ENCODE results near the gene C10orf90. TPM values are rescaled to one million over a fixed set of nuclear protein-coding genes. Genes with fewer than 3 reads are reported as not detected.

C10orf90 gene
- total RNA-seq, 3 donors from 2014 or later (not counting 1 experiment from before 2014, with no cell fraction given): not detected

DNA sequence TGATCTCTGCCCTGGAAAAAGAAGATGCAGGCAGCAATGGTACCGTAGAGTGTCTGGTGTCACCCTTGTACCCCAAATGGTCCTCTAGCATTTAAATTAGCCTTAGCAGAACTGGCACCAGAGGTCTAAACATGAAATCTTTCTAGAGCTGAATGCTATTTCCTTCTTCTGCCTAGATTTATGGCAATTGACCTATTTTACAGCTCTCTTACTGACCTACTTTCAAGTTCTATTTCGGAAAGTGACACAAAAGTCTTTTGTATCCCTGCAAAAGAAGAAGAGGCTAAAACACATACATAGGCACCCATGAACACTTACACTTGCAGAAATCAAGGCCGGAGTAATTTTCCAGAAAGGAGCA lies 272.1 kb downstream of the C10orf90 start:
- Histone ChIP-seq H3K36me3 (ENCODE audit: control insufficient read depth, insufficient read depth, low read length) (no peaks in the 10 kb centered on the region), H3K27me3 (ENCODE audit: control insufficient read depth, insufficient read depth, low read length) (no peaks in the 10 kb centered on the region), H3K4me1 (ENCODE audit: control insufficient read depth, insufficient read depth, low read length) (no peaks in the 10 kb centered on the region), H3K9me3 (ENCODE audit: control insufficient read depth, insufficient read depth, low read length) (peaks cover 3% of the 10 kb centered on the region), H3K4me3 (ENCODE audit: low read length) (no peak overlapping the region), H3K27ac (ENCODE audit: low read length) (no peak overlapping the region)
- no peak overlapping the region for H3K4me3 Mint-ChIP-seq
- intact Hi-C loops (cut with micrococcal nuclease): no loop called here
- H3K27ac Mint-ChIP-seq: no peak overlapping the region
- no peaks in the 10 kb centered on the region for H3K4me1 Mint-ChIP-seq
- no peak for ATAC-seq
- no peak for TF ChIP-seq CTCF (IDR thresholded peaks at IDR 0.05)
- no peaks in the 10 kb centered on the region for H3K36me3 Mint-ChIP-seq
- 68% methylated on average over 2 of the region's 3 CpGs for WGBS (ENCODE audit: insufficient coverage)
- H3K9me3 Mint-ChIP-seq: no peaks in the 10 kb centered on the region
- peaks cover 12 to 26% of the 10 kb centered on the region in 2 donors for H3K27me3 Mint-ChIP-seq (ENCODE audit: low read depth in 2 of 2)
- no peak for DNase-seq

DNA sequence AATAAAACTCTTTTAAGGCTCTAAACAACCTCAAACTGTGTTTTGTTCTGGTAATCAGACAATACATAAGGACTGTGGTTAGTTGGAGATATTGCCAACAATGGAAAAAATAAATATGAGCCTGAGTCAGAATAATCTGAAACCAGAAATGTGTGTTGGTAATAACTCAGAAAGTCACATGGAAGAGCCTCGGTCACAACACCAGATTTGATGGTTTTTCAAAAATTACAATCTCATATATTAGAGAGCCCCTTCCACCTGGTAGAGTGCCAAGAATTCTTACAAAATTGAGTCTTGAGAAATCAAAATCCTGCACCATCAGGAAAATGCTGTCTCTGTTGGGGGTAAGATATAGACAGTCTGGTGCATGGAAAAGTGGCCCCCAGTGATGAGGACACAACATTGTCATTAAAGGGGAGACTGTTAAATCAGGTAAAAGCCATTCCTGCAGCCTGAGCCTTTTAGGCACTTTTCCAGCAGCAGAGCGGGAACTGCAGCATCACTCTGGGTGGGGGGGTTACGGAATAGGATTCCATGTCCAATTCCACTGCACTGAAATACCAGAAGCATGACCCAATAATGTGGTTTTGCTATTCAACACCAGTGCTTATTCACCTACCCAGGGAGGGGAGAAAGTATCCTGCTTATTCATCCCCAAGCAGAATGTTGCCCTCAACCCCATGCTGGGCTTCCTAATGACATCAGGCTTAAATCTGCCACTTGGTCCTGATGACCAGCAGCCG lies 272.7 kb downstream of the C10orf90 start:
- Mint-ChIP-seq H3K36me3 (no peaks in the 10 kb centered on the region), H3K4me3 (no peak overlapping the region), H3K9me3 (no peaks in the 10 kb centered on the region), H3K27ac (no peak overlapping the region), H3K4me1 (no peaks in the 10 kb centered on the region), H3K27me3 (ENCODE audit: low read depth in 2 of 2) (peaks cover 12 to 26% of the 10 kb centered on the region in 2 donors)
- WGBS (ENCODE audit: insufficient coverage): 74% methylated on average over 2 of the region's 4 CpGs
- no peak for TF ChIP-seq CTCF (IDR thresholded peaks at IDR 0.05)
- DNase-seq (no peak), ATAC-seq (no peak)
- H3K27ac ChIP-seq (ENCODE audit: low read length): no peak overlapping the region
- no peaks in the 10 kb centered on the region for H3K4me1 ChIP-seq (ENCODE audit: control insufficient read depth, insufficient read depth, low read length)
- peaks cover 3% of the 10 kb centered on the region for H3K9me3 ChIP-seq (ENCODE audit: control insufficient read depth, insufficient read depth, low read length)
- intact Hi-C loops (cut with micrococcal nuclease): no loop called here
- no peaks in the 10 kb centered on the region for H3K27me3 ChIP-seq (ENCODE audit: control insufficient read depth, insufficient read depth, low read length)
- H3K4me3 ChIP-seq (ENCODE audit: low read length): no peak overlapping the region
- H3K36me3 ChIP-seq (ENCODE audit: control insufficient read depth, insufficient read depth, low read length): no peaks in the 10 kb centered on the region

DNA sequence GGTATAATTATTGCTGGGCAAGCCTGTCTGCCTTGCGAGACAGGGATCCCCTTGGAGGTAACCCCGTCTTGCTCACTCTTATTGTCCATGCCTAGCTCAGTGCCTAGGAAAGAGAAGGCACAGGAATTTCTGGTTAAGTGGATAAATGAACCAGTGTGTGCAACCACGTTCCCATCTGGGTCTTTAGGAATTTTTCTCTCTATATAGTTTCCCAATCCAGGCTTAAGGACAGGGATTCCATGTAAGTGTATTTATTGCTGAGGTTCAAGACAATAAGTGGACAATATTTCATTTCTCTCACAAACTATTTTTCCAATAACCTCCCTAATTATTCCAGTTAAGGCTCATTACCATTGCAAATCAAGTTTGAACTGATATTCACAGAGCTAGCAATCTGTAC lies 273.3 kb downstream of the C10orf90 start:
- no peaks in the 10 kb centered on the region for H3K4me1 Mint-ChIP-seq
- intact Hi-C loops (cut with micrococcal nuclease): no loop called here
- DNase-seq: no peak
- no peaks in the 10 kb centered on the region for H3K36me3 ChIP-seq (ENCODE audit: control insufficient read depth, insufficient read depth, low read length)
- no peak for ATAC-seq
- no peak overlapping the region for H3K4me3 ChIP-seq (ENCODE audit: low read length)
- no peak overlapping the region for H3K4me3 Mint-ChIP-seq
- no peaks in the 10 kb centered on the region for H3K36me3 Mint-ChIP-seq
- no peak for TF ChIP-seq CTCF (IDR thresholded peaks at IDR 0.05)
- H3K27me3 ChIP-seq (ENCODE audit: control insufficient read depth, insufficient read depth, low read length): no peaks in the 10 kb centered on the region
- no peaks in the 10 kb centered on the region for H3K4me1 ChIP-seq (ENCODE audit: control insufficient read depth, insufficient read depth, low read length)
- 92% methylated on average over 2 of the region's 3 CpGs for WGBS (ENCODE audit: insufficient coverage)
- H3K27ac ChIP-seq (ENCODE audit: low read length): no peak overlapping the region
- H3K9me3 Mint-ChIP-seq: no peaks in the 10 kb centered on the region
- H3K27ac Mint-ChIP-seq: no peak overlapping the region
- H3K27me3 Mint-ChIP-seq (ENCODE audit: low read depth in 2 of 2): peaks cover 12 to 28% of the 10 kb centered on the region in 2 donors
- peaks cover 3% of the 10 kb centered on the region for H3K9me3 ChIP-seq (ENCODE audit: control insufficient read depth, insufficient read depth, low read length)

GRCh38 chr10:126394948-126395347 lies 275.5 kb downstream of the C10orf90 start:
- no peaks in the 10 kb centered on the region for H3K36me3 Mint-ChIP-seq
- no peaks in the 10 kb centered on the region for H3K27me3 ChIP-seq (ENCODE audit: control insufficient read depth, insufficient read depth, low read length)
- intact Hi-C loops (cut with micrococcal nuclease): no loop called here
- H3K4me3 ChIP-seq (ENCODE audit: low read length): no peak overlapping the region
- H3K4me3 Mint-ChIP-seq: no peak overlapping the region
- H3K27ac ChIP-seq (ENCODE audit: low read length): no peak overlapping the region
- no peaks in the 10 kb centered on the region for H3K4me1 ChIP-seq (ENCODE audit: control insufficient read depth, insufficient read depth, low read length)
- no peaks in the 10 kb centered on the region for H3K4me1 Mint-ChIP-seq
- peaks cover 17 to 36% of the 10 kb centered on the region in 2 donors for H3K27me3 Mint-ChIP-seq (ENCODE audit: low read depth in 2 of 2)
- ATAC-seq: no peak
- no peaks in the 10 kb centered on the region for H3K9me3 Mint-ChIP-seq
- TF ChIP-seq CTCF (IDR thresholded peaks at IDR 0.05): no peak
- WGBS (ENCODE audit: insufficient coverage): 82% methylated on average over 2 of the region's 2 CpGs
- no peak overlapping the region for H3K27ac Mint-ChIP-seq
- no peaks in the 10 kb centered on the region for H3K36me3 ChIP-seq (ENCODE audit: control insufficient read depth, insufficient read depth, low read length)
- H3K9me3 ChIP-seq (ENCODE audit: control insufficient read depth, insufficient read depth, low read length): peaks cover 3% of the 10 kb centered on the region
- no peak for DNase-seq

All from natural killer cell (primary cell).